ENCODE measurements around the gene FLVCR1.
A peak's percentile ranks its signal among the peaks of the same experiment; 100 is the strongest.
"Not testable (repeated sequence)": the region's sequence is repeated elsewhere in the genome, so short reads cannot be mapped to it uniquely, and the experiment has no call there.

Gene FLVCR1

GRCh38 chr1:212853658-212854057 is 4.4 kb upstream of the FLVCR1 start:
- TF ChIP-seq, protein P1, sequence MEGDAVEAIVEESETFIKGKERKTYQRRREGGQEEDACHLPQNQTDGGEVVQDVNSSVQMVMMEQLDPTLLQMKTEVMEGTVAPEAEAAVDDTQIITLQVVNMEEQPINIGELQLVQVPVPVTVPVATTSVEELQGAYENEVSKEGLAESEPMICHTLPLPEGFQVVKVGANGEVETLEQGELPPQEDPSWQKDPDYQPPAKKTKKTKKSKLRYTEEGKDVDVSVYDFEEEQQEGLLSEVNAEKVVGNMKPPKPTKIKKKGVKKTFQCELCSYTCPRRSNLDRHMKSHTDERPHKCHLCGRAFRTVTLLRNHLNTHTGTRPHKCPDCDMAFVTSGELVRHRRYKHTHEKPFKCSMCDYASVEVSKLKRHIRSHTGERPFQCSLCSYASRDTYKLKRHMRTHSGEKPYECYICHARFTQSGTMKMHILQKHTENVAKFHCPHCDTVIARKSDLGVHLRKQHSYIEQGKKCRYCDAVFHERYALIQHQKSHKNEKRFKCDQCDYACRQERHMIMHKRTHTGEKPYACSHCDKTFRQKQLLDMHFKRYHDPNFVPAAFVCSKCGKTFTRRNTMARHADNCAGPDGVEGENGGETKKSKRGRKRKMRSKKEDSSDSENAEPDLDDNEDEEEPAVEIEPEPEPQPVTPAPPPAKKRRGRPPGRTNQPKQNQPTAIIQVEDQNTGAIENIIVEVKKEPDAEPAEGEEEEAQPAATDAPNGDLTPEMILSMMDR (IDR thresholded peaks at IDR 0.05; ENCODE audit: low read depth, low read length), result no peak
- H3K4me3 ChIP-seq (ENCODE audit: low read depth, low read length), result no peak overlapping the region
- no peak overlapping the region for H3K27ac ChIP-seq
- H3K9me3 ChIP-seq (ENCODE audit: severe bottlenecking), result no peaks in the 10 kb centered on the region
- no peaks in the 10 kb centered on the region for H3K27me3 ChIP-seq (ENCODE audit: insufficient read depth, low read depth, severe bottlenecking)
- DNase-seq, result no peak
- H3K36me3 ChIP-seq, result peaks cover 5% of the 10 kb centered on the region

- no peaks in the 10 kb centered on the region for H3K27me3 ChIP-seq (ENCODE audit: insufficient read depth, low read depth, severe bottlenecking)
- H3K9me3 ChIP-seq (ENCODE audit: severe bottlenecking), result no peaks in the 10 kb centered on the region
- H3K36me3 ChIP-seq, result peaks cover 32% of the 10 kb centered on the region
- H3K27ac ChIP-seq, result peak overlapping the region; percentile 94
- H3K4me3 ChIP-seq (ENCODE audit: low read depth, low read length), result peak overlapping the region; percentile 81
- TF ChIP-seq, protein P1 (IDR thresholded peaks at IDR 0.05; ENCODE audit: low read depth, low read length), result no peak
- DNase-seq, result no peak
Observed at GRCh38 chr1:212856755-212857154, 1.3 kb upstream of the FLVCR1 start.

DNA sequence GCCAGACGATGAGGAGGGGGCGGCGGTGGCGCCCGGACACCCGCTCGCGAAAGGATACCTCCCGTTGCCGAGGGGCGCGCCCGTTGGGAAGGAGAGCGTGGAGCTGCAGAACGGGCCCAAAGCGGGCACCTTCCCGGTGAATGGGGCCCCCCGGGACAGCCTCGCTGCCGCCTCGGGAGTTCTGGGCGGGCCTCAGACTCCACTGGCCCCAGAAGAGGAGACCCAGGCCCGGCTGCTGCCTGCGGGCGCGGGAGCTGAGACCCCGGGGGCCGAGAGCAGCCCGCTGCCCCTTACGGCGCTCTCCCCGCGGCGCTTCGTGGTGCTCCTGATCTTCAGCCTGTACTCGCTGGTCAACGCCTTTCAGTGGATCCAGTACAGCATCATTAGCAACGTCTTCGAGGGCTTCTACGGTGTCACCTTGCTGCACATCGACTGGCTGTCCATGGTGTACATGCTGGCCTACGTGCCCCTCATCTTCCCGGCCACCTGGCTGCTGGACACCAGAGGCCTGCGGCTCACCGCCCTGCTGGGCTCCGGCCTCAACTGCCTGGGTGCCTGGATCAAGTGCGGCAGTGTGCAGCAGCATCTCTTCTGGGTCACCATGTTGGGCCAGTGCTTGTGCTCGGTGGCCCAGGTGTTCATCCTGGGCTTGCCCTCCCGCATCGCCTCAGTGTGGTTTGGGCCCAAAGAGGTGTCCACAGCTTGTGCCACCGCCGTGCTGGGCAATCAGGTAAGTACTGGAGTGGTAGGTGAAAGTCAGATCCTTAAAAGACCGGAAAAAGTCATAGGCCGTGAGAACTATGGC is 588 bp downstream of the FLVCR1 start:
- DNase-seq, result peak; percentile 48
- Histone ChIP-seq H3K9me3 (ENCODE audit: severe bottlenecking) (no peaks in the 10 kb centered on the region), H3K27me3 (ENCODE audit: insufficient read depth, low read depth, severe bottlenecking) (no peaks in the 10 kb centered on the region), H3K4me3 (ENCODE audit: low read depth, low read length) (peak overlapping the region; percentile 81), H3K27ac (peak overlapping the region; percentile 94), H3K36me3 (peaks cover 49% of the 10 kb centered on the region)
- TF ChIP-seq, protein P1 (IDR thresholded peaks at IDR 0.05; ENCODE audit: low read depth, low read length), result no peak

GRCh38 chr1:212860713-212861581 is 2.9 kb downstream of the FLVCR1 start:
- TF ChIP-seq, protein P1 (IDR thresholded peaks at IDR 0.05; ENCODE audit: low read depth, low read length), result no peak
- H3K9me3 ChIP-seq (ENCODE audit: severe bottlenecking), result no peaks in the 10 kb centered on the region
- no peak overlapping the region for H3K27ac ChIP-seq
- no peak for DNase-seq
- peaks cover 61% of the 10 kb centered on the region for H3K36me3 ChIP-seq
- H3K27me3 ChIP-seq (ENCODE audit: insufficient read depth, low read depth, severe bottlenecking), result no peaks in the 10 kb centered on the region
- no peak overlapping the region for H3K4me3 ChIP-seq (ENCODE audit: low read depth, low read length)

GRCh38 chr1:212862111-212862690 is 4.1 kb downstream of the FLVCR1 start:
- Histone ChIP-seq H3K4me3 (ENCODE audit: low read depth, low read length) (no peak overlapping the region), H3K9me3 (ENCODE audit: severe bottlenecking) (no peaks in the 10 kb centered on the region), H3K27ac (no peak overlapping the region), H3K36me3 (peaks cover 73% of the 10 kb centered on the region), H3K27me3 (ENCODE audit: insufficient read depth, low read depth, severe bottlenecking) (no peaks in the 10 kb centered on the region)
- no peak for DNase-seq
- TF ChIP-seq, protein P1 (IDR thresholded peaks at IDR 0.05; ENCODE audit: low read depth, low read length), result no peak

GRCh38 chr1:212863345-212863744 is 5.3 kb downstream of the FLVCR1 start:
- H3K27me3 ChIP-seq (ENCODE audit: insufficient read depth, low read depth, severe bottlenecking); H3K4me3 ChIP-seq (ENCODE audit: low read depth, low read length); DNase-seq; H3K9me3 ChIP-seq (ENCODE audit: severe bottlenecking); H3K27ac ChIP-seq: not testable (repeated sequence)
- peaks cover 81% of the 10 kb centered on the region for H3K36me3 ChIP-seq
